GM21360 (cell line): ENCODE results near the gene ADISSP.
"Not testable (repeated sequence)": the region's sequence is repeated elsewhere in the genome, so short reads cannot be mapped to it uniquely, and the experiment has no call there.

Source experiments
- ATAC-seq: cut with Tn5 transposase; IDR thresholded peaks from one replicate; pipeline ENCODE4 v1.9.1; 2021; ENCODE audit warnings: mild to moderate bottlenecking, moderate library complexity; ENCODE audit not compliant: unreplicated experiment

ADISSP gene

DNA sequence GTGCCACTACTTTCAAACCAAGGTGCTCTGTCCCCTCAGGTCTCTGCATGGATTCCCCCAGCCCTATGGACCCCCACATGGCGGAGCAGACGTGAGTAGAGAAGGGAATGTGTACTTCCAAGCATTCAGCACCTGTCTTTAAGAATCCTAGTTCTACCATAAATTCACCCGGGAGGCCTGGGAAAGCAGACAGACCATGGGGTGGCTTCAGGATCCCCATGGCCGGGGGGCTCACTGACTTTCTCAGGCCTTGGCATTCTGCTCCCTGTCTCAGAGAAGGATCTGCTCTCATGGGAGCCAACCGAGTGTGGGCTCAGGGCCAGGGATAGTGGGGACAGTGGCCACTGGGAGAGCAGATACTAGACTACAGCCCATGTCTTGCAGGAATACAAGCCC is 30.8 kb upstream of the ADISSP start:
- ATAC-seq, result no peak

- ATAC-seq, result no peak
Observed at GRCh38 chr20:3797592-3798372, 30.2 kb upstream of the ADISSP start.

GRCh38 chr20:3797226-3797545 is 29.6 kb upstream of the ADISSP start:
- no peak for ATAC-seq

DNA sequence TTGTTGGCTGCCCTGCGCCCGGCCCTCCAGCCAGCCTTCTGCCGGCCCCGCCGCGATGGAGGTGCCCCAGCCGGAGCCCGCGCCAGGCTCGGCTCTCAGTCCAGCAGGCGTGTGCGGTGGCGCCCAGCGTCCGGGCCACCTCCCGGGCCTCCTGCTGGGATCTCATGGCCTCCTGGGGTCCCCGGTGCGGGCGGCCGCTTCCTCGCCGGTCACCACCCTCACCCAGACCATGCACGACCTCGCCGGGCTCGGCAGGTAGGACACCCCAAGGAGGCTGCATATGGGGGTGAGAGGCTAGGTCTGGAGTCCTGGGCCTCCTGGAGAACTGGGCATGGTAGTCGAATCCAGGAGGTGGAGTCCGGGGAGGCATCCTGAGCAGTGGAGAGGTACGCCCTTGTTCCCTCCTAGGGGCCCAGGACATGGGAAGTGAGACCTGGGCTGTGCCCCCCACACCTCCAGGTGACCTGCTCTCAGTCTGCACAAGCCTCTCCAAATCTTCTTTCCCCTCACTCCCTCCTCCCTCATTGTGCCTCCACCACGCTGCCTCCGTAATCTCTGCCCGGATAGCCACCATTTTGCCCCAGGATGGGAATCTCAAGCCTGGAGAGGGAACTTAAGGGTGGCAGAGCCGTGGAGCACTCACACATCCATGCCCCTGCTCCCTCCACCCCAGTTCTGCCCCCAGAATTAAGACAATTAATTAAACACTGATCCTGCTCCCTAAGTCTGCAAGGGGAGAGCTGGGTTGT is 29.1 kb upstream of the ADISSP start:
- peak; percentile 10 for ATAC-seq

GRCh38 chr20:3795511-3796468 is 28.2 kb upstream of the ADISSP start, which contains the start of gene CDC25B:
CDC25B (plus strand) TSS chr20:3796310; CDS start chr20:3796532, 222 bp downstream.
- ATAC-seq, result peak; percentile 49

GRCh38 chr20:3794701-3795420 is 27.3 kb upstream of the ADISSP start:
- no peak for ATAC-seq

DNA sequence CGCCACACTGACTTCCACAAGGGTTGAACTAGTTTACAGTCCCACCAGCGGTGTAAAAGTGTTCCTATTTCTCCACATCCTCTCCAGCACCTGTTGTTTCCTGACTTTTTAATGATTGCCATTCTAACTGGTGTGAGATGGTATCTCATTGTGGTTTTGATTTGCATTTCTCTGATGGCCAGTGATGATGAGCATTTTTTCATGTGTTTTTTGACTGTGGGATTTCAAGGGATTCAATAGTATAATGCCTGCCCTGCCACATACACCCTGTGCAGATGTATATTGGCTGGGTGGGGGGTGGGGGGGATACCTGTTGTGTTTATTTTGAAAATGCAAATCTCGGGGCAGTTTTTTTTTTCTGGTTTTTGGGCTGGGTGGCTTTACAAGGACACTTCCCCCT is 26.6 kb upstream of the ADISSP start:
- ATAC-seq, result not testable (repeated sequence)

- ATAC-seq, result not testable (repeated sequence)
Observed at GRCh38 chr20:3789201-3789600, 21.6 kb upstream of the ADISSP start.

GRCh38 chr20:3788685-3789155 is 21.2 kb upstream of the ADISSP start:
- ATAC-seq, result no peak

DNA sequence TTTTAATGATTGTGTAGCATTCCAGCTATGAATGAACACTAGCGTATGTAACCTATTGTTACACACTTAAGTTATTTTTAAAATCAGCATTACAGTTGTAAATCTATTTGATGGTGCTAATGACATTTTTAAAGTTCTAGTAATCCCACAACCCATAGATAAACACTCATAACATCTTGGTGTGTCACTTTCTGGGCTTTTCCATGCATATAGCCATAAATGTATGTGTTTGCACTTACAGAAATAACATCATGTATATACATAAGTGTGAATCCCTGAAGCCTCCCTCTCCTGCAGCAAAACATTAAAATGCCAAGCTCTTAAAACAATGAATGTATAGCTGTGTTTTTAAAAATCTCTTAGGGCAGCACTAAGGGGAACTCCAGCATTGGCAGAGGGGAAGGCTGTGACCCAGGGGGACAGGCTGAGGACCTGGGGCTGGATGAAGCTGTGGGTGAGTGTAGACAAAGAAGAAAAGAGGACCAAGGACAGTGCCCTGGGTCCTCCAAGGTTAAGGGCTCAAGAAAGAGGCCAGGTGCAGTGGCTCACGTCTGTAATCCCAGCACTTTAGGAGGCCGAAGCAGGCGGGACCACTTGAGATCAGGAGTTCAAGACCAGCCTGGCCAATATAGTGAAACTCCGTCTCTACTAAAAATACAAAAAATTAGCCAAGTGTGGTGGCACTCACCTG is 19.9 kb upstream of the ADISSP start:
- ATAC-seq, result no peak

DNA sequence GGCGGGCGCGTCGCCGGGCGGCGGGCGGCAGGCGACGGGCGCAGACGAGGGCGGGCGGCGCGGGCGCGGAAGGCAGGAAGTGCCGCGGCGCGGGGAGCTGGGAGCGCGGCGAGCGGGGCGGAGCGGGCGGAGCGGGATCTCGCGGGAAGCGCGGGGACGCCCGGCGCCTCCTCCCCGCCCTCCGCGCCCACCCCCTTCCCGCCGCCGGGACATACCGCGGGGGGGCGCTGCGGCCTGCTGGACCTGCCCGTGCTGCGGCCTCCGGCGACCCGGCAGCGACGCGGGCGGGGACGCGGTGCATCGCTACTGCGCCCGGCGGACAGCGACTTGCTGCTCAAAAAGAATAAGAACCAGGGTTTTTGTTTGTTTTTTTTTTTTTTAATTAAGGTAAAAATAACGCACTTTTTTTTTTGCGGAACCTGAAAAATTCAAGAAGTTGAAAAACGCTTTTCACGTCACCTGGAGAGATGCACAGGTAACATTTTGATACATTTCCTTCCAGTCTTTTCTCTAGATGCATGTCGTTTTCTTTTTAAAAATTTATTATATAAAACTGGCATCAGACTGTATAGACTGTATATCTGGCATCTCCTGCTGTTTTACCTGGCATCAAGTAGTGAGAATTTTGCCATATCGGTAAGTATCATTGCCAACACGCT is 19.2 kb upstream of the ADISSP start, which contains the start of gene CENPB:
Gene CENPB (minus strand): TSS at position 76 of the 659 bp plus-strand sequence. CDS start 257 bp downstream, outside the sequence.
- peak; percentile 84 for ATAC-seq

DNA sequence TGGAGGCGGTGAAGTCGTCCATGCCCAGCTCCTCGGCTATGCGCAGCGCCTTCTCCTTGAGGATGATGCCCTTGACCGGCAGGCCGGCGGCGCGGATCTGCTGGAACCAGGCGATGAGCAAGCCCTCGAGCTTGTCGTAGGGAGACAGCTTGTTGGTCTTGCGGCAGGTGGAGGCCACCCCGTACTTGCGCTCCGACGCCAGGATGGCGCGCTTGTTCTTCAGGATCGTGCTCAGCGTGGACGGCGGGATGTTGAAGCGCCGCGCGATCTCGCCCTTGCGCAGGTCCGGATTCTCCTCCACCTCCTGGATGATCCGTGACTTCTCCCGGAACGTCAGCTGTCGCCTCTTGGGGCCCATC is 18.6 kb upstream of the ADISSP start:
- ATAC-seq, result peak; percentile 9

- no peak for ATAC-seq
Observed at GRCh38 chr20:3785240-3786125, 17.9 kb upstream of the ADISSP start.

DNA sequence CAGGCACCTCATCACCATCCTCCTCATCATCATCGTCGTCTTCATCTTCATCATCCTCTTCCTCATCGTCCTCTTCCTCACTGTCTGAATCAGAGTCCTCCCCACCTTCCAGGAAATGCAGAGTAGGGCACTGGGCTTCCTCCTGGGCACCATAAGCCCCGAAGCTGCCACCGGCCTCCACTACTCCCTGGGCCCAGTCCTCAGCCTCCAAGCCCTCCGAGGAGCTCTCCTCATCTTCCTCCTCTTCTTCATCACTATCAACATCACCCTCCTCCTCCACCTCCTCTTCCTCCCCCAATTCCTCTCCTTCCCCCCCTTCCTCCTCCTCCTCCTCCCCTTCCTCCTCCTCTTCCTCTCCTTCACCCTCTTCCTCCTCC is 17.3 kb upstream of the ADISSP start:
- ATAC-seq, result no peak

GRCh38 chr20:3784216-3784853 is 16.8 kb upstream of the ADISSP start:
- no peak for ATAC-seq

DNA sequence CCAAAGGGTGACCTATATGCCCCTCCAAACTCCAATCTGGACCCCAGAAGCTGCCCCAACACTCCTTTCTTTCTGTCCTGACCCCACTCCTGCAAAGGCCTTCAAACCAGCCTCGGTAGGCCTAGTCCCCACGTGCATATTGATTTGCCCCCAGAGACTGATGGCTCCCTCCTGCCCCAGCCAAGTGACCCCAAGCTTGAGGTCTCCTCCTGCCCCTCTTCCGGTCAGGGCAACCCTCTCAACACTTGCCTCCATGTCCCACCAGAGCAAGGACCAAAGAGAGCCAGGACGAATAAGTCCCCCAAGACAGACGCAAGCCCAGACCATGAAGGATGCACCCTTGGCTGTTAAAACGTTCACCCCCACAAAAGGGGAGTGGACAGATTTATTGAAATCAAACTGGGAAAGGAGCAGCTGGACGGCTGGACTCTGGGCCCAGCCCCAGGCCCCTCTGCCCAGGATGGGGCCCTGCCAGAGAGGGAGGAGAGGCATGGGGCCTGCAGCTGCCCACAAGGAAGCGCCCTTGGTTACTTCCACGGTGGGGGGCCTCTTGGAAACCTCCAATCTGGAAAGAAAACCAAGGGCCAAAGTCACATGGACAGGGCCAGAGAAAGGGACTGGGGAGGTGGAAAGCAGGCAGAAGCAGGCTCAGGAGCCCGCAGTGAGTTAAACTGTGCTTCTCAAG is 16.1 kb upstream of the ADISSP start:
- ATAC-seq, result no peak

DNA sequence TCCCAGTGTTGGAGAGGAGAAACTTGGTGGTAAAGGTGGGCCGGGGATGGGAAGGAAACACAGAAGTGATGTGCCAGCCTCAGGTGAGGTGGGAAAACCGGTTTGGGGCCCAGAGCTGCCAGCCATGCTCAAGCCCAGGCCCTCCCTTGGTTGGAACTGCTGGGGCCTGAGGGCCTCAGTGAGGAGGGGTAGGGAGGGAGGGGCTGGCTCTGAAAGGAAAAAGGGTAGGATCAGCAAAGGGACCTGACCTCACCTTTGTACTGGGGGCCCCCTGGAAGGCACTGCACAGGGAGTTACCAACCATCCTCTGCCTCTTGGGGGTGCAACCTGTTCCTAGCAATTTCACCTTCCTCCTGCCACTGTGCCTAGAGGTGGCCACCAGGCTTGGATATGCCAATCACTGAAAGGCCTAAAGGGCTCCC is 15.5 kb upstream of the ADISSP start:
- ATAC-seq, result no peak
